K562 (cell line): Measurements from ENCODE around the gene NAIF1. TPM values are rescaled to one million over a fixed set of nuclear protein-coding genes. Genes with fewer than 3 reads are reported as not detected.

ENCODE experiments used
- ARID1B ChIP-seq: fragments of 450-650 bp; IDR thresholded peaks from 2 replicates; pipeline ENCODE4 v1.6.1; 2016; ENCODE audit warnings: antibody characterized with exemption, mild to moderate bottlenecking, inconsistent platforms
- CBFA2T2 ChIP-seq: fragments of 450-650 bp; conservative IDR thresholded peaks from 2 replicates; pipeline ENCODE4 v1.6.1; 2017; ENCODE audit warnings: mild to moderate bottlenecking
- CBFA2T3 ChIP-seq: fragments of 450-650 bp; IDR thresholded peaks from 2 replicates; pipeline ENCODE4 v1.6.1; 2017
- DPF2 ChIP-seq: fragments of 450-650 bp; IDR thresholded peaks from 2 replicates; pipeline ENCODE4 v1.6.1; 2016
- ELF1 ChIP-seq: fragments of 200-800 bp; sonication (Bioruptor generic); IDR thresholded peaks from 2 replicates; pipeline ENCODE4 v1.6.1; 2016; ENCODE audit warnings: missing genetic modification characterization, missing compliant biosample characterization
- ETV1 ChIP-seq: fragments of 450-650 bp; conservative IDR thresholded peaks from 2 replicates; pipeline ENCODE4 v1.6.1; 2016; ENCODE audit warnings: missing genetic modification characterization, control low read depth, low read depth, missing compliant biosample characterization
- ETV5 ChIP-seq: sonication (generic); formaldehyde crosslinking; IDR thresholded peaks from 2 replicates; pipeline ENCODE4 v1.4.0; 2020; ENCODE audit warnings: low read depth, mild to moderate bottlenecking, missing genetic modification reagents
- GATA2 ChIP-seq: sonication (generic); formaldehyde crosslinking; IDR thresholded peaks from 2 replicates; pipeline ENCODE4 v1.4.0; 2020; ENCODE audit warnings: mild to moderate bottlenecking, missing genetic modification reagents
- MEIS2 ChIP-seq: fragments of 450-650 bp; IDR thresholded peaks from 2 replicates; pipeline ENCODE4 v1.6.1; 2014; ENCODE audit warnings: mild to moderate bottlenecking; ENCODE audit not compliant: partially characterized antibody
- NFIC ChIP-seq: fragments of 450-650 bp; IDR thresholded peaks from 2 replicates; pipeline ENCODE4 v1.6.1; 2017; ENCODE audit warnings: mild to moderate bottlenecking, inconsistent platforms
- NR4A1 ChIP-seq, 2 experiments: fragments of 250-450 bp in 1 of 2; fragments of 450-650 bp in 1 of 2; sonication (Bioruptor Pico) in 1 of 2; IDR thresholded peaks; 2 replicates each; pipeline versions ENCODE4 v1.4.0 to v1.6.1; 2016 to 2020; ENCODE audit warnings: mild to moderate bottlenecking in 2 of 2, missing compliant biosample characterization in 1 of 2, missing genetic modification characterization in 1 of 2, moderate library complexity in 1 of 2
- PHTF2 ChIP-seq: fragments of 250-450 bp; sonication (Bioruptor Pico); IDR thresholded peaks from 2 replicates; pipeline ENCODE4 v1.5.0; 2021; ENCODE audit warnings: mild to moderate bottlenecking
- POLR2AphosphoS5 ChIP-seq: IDR thresholded peaks from 2 replicates; pipeline ENCODE4 v1.6.1; 2011; ENCODE audit warnings: mild to moderate bottlenecking, low read depth, low read length, moderate library complexity; ENCODE audit not compliant: control insufficient read depth, insufficient read depth
- POLR2G ChIP-seq: fragments of 200-400 bp; formaldehyde crosslinking; IDR thresholded peaks from 2 replicates; pipeline ENCODE4 v1.6.1; 2017; ENCODE audit warnings: low read depth, mild to moderate bottlenecking, antibody characterized with exemption, low read length, moderate library complexity
- RCOR1 ChIP-seq, 2 experiments: IDR thresholded peaks; 2 replicates each; pipeline ENCODE4 v1.6.1; 2012; ENCODE audit warnings: low read depth in 2 of 2, low read length in 2 of 2, borderline replicate concordance in 1 of 2, improper control_type of control experiment in 1 of 2
- STAT5A ChIP-seq: IDR thresholded peaks from 2 replicates; pipeline ENCODE4 v1.6.1; 2012; ENCODE audit warnings: low read length, inconsistent platforms, borderline replicate concordance
- TAL1 ChIP-seq: fragments of 450-650 bp; IDR thresholded peaks from 2 replicates; pipeline ENCODE4 v1.6.1; 2016; ENCODE audit warnings: mild to moderate bottlenecking
- TCF3 ChIP-seq: sonication (generic); formaldehyde crosslinking; IDR thresholded peaks from 2 replicates; pipeline ENCODE4 v1.4.0; 2020; ENCODE audit warnings: mild to moderate bottlenecking, missing genetic modification reagents
- TEAD1 ChIP-seq, 2 experiments: fragments of 450-650 bp in 1 of 2; sonication (generic) in 1 of 2; formaldehyde crosslinking; IDR thresholded peaks; 2 replicates each; pipeline versions ENCODE4 v1.4.0 to v1.8.0; 2020 to 2022; ENCODE audit warnings: mild to moderate bottlenecking in 2 of 2, missing genetic modification reagents in 1 of 2
- ZEB2 ChIP-seq: fragments of 450-650 bp; IDR thresholded peaks from 2 replicates; pipeline ENCODE4 v1.6.1; 2016
- polyA plus RNA-seq, 8 experiments: library from polyadenylated mRNA; depleted of rRNA in 4 of 8; stranded (reverse) in 5 of 8; unstranded in 3 of 8; fragments of >200 nt; fragmentation: Nextera tagmentation in 2 of 8; fragmentation: Illumina TruSeq in 1 of 8; extraction: Ambion mirVana in 2 of 8; extraction: Trizol in 1 of 8; gene quantifications; 2 replicates each; pipeline versions ENCODE4 v1.2.1 to v1.2.3, GENCODE V29; 2011 to 2014; ENCODE audit warnings: inconsistent platforms in 1 of 8, missing spikeins in 1 of 8
- total RNA-seq, 7 experiments: library from RNA; depleted of rRNA in 6 of 7; stranded (reverse); fragments of >200 nt in 6 of 7; fragmentation: Illumina TruSeq in 2 of 7; extraction: Trizol in 2 of 7; gene quantifications; 2 replicates each; pipeline versions ENCODE4 v1.2.1 to v1.2.3, GENCODE V29; 2011 to 2021; ENCODE audit warnings: low replicate concordance in 1 of 7
- TF ChIP-seq, protein P1 (sequence below): fragments of 450-650 bp; IDR thresholded peaks from 2 replicates; pipeline ENCODE4 v1.6.1; 2016

NAIF1 gene
- total and polyA plus RNA-seq, 9 of the 15 experiments (the other 6 are each of a cell fraction or from before 2014, with no cell fraction given) = 4.8 to 26.6 (median 17.2) TPM

- TF ChIP-seq TEAD1 (CRISPR knock-in tag; IDR thresholded peaks at IDR 0.05) = peak in 1 of 2 experiments; percentile 89; a peak in 2 of 4 replicates
- peak; percentile 74 for TF ChIP-seq CBFA2T2
- peak; percentile 84 for TF ChIP-seq TCF3
- 0 out of 2 replicates have a peak, but pooled peaks have one; percentile 58 for TF ChIP-seq STAT5A
- peak; percentile 87 for TF ChIP-seq CBFA2T3
- peak; percentile 76; the same call in 1 of the 2 replicates for TF ChIP-seq ARID1B
- TF ChIP-seq ZEB2 = peak; percentile 84; the same call in 1 of the 2 replicates
- TF ChIP-seq POLR2AphosphoS5 = 0 out of 2 replicates have a peak, but pooled peaks have one; percentile 37
- no peak for TF ChIP-seq PHTF2
- TF ChIP-seq, protein P1, sequence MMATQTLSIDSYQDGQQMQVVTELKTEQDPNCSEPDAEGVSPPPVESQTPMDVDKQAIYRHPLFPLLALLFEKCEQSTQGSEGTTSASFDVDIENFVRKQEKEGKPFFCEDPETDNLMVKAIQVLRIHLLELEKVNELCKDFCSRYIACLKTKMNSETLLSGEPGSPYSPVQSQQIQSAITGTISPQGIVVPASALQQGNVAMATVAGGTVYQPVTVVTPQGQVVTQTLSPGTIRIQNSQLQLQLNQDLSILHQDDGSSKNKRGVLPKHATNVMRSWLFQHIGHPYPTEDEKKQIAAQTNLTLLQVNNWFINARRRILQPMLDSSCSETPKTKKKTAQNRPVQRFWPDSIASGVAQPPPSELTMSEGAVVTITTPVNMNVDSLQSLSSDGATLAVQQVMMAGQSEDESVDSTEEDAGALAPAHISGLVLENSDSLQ = peak; percentile 95
- TF ChIP-seq ETV1 = peak; percentile 78
- TF ChIP-seq MEIS2 = peak; percentile 97
- TF ChIP-seq NR4A1 (CRISPR knock-in tag; IDR thresholded peaks at IDR 0.05) = no peak
- 0 out of 2 replicates have a peak, but pooled peaks have one; percentile 42 for TF ChIP-seq NR4A1 (tag; IDR thresholded peaks at IDR 0.05)
- TF ChIP-seq ELF1 = no peak
- TF ChIP-seq DPF2 = peak; percentile 52
- TF ChIP-seq ETV5 (CRISPR knock-in tag) = peak; percentile 56; the same call in 1 of the 2 replicates
- peak; percentile 42; the same call in 1 of the 2 replicates for TF ChIP-seq NFIC
- TF ChIP-seq GATA2 (CRISPR knock-in tag) = peak; percentile 37; the same call in 1 of the 2 replicates
- peak; percentile 75 for TF ChIP-seq TAL1
- peak; percentile 52 for TF ChIP-seq POLR2G
- TF ChIP-seq RCOR1 (IDR thresholded peaks at IDR 0.05; ENCODE audit: borderline replicate concordance in 1 of 2, low read depth in 2 of 2, low read length in 2 of 2) = peak in 1 of 2 experiments; percentile 72; a peak in 2 of 4 replicates
Measured at GRCh38 chr9:128099231-128099931, 32.3 kb upstream of the NAIF1 start (continued).
